Neural cell (in vitro differentiated cells): Measurements from ENCODE around the gene FGD3. TPM values are rescaled to one million over a fixed set of nuclear protein-coding genes. Genes with fewer than 3 reads are reported as not detected.

Source experiments
- H2AFZ ChIP-seq: fragments of 200-600, 300-800 bp; sonication (generic), shearing (Covaris generic); 2 replicates; pipeline ENCODE4 v1.6.0; 2014; ENCODE audit warnings: low read depth, mild to moderate bottlenecking, antibody characterized with exemption, low read length, moderate library complexity
- H3F3A ChIP-seq: fragments of 200-600 bp; shearing (Covaris generic); 2 replicates; pipeline ENCODE4 v1.6.1; 2016; ENCODE audit warnings: mild to moderate bottlenecking, moderate library complexity, mixed read lengths, antibody characterized with exemption, low read length; ENCODE audit not compliant: insufficient read depth, poor library complexity, severe bottlenecking
- H3K27ac ChIP-seq: fragments of 200-600, 300-800 bp; sonication (generic), shearing (Covaris generic); 2 replicates; pipeline ENCODE4 v1.5.1; 2014; ENCODE audit warnings: mild to moderate bottlenecking, low read length, moderate library complexity
- H3K27me3 ChIP-seq: fragments of 300-800, 200-600 bp; sonication (generic), shearing (Covaris generic); 2 replicates; pipeline ENCODE4 v1.6.0; 2014; ENCODE audit warnings: mild to moderate bottlenecking, low read depth, low read length, moderate library complexity; ENCODE audit not compliant: insufficient read depth
- H3K36me3 ChIP-seq: fragments of 300-800, 200-600 bp; sonication (generic), shearing (Covaris generic); 2 replicates; pipeline ENCODE4 v1.5.1; 2014; ENCODE audit warnings: mild to moderate bottlenecking, antibody characterized with exemption, low read length, moderate library complexity; ENCODE audit not compliant: insufficient read depth
- H3K4me2 ChIP-seq: fragments of 300-800, 200-600 bp; sonication (generic), shearing (Covaris generic); 2 replicates; pipeline ENCODE4 v1.6.0; 2014; ENCODE audit warnings: mild to moderate bottlenecking, low read length
- H3K4me3 ChIP-seq: fragments of 300-800, 200-600 bp; sonication (generic), shearing (Covaris generic); 2 replicates; pipeline ENCODE4 v1.5.1; 2014; ENCODE audit warnings: mild to moderate bottlenecking, low read length, moderate library complexity
- H3K79me2 ChIP-seq: fragments of 200-600 bp; shearing (Covaris generic); replicated peaks from 2 replicates; pipeline ENCODE4 v1.6.0; 2014; ENCODE audit warnings: mild to moderate bottlenecking, low read length, moderate library complexity; ENCODE audit not compliant: insufficient read depth
- H3K9ac ChIP-seq: fragments of 300-800, 200-600 bp; sonication (generic), shearing (Covaris generic); 2 replicates; pipeline ENCODE4 v1.6.1; 2016; ENCODE audit warnings: mild to moderate bottlenecking, low read length, mixed read lengths
- H3K9me2 ChIP-seq: fragments of 200-600 bp; shearing (Covaris generic); 2 replicates; pipeline ENCODE4 v1.6.1; 2016; ENCODE audit warnings: mild to moderate bottlenecking, low read length, mixed read lengths; ENCODE audit not compliant: insufficient read depth
- H3K9me3 ChIP-seq: fragments of 200-600, 300-800 bp; sonication (generic), shearing (Covaris generic); 2 replicates; pipeline ENCODE4 v1.6.1; 2016; ENCODE audit warnings: mild to moderate bottlenecking, mixed run types, low read length, moderate library complexity, mixed read lengths
- H4K20me1 ChIP-seq: fragments of 200-600 bp; shearing (Covaris generic); 2 replicates; pipeline ENCODE4 v1.6.1; 2016; ENCODE audit warnings: mild to moderate bottlenecking, mixed run types; ENCODE audit not compliant: insufficient read depth
- CTCF ChIP-seq: fragments of 450-650 bp; IDR thresholded peaks from 2 replicates; pipeline ENCODE4 v1.5.1; 2014; ENCODE audit warnings: antibody characterized with exemption, mild to moderate bottlenecking, moderate library complexity; ENCODE audit not compliant: poor library complexity, severe bottlenecking
- EP300 ChIP-seq: fragments of 450-650 bp; conservative IDR thresholded peaks from 2 replicates; pipeline ENCODE4 v1.6.1; 2014; ENCODE audit warnings: antibody characterized with exemption, mild to moderate bottlenecking, moderate library complexity; ENCODE audit not compliant: poor library complexity, severe bottlenecking
- EZH2 ChIP-seq: fragments of 200-600, 300-800 bp; shearing (Covaris generic), sonication (generic); IDR thresholded peaks from 2 replicates; pipeline ENCODE4 v1.6.1; 2014; ENCODE audit warnings: antibody characterized with exemption, low read length, borderline replicate concordance, mild to moderate bottlenecking; ENCODE audit not compliant: insufficient read depth, poor library complexity, severe bottlenecking
- MXI1 ChIP-seq: fragments of 450-650 bp; conservative IDR thresholded peaks from 2 replicates; pipeline ENCODE4 v1.6.1; 2014; ENCODE audit warnings: antibody characterized with exemption, mild to moderate bottlenecking; ENCODE audit not compliant: poor library complexity, severe bottlenecking
- POLR2AphosphoS5 ChIP-seq: IDR thresholded peaks from 2 replicates; pipeline ENCODE4 v1.6.1; 2012
- RAD21 ChIP-seq: fragments of 450-650 bp; conservative IDR thresholded peaks from 2 replicates; pipeline ENCODE4 v1.6.1; 2014; ENCODE audit warnings: antibody characterized with exemption, mild to moderate bottlenecking, moderate library complexity
- REST ChIP-seq: IDR thresholded peaks from 2 replicates; pipeline ENCODE4 v1.6.1; 2012; ENCODE audit warnings: borderline replicate concordance
- SMC3 ChIP-seq: fragments of 450-650 bp; conservative IDR thresholded peaks from 2 replicates; pipeline ENCODE4 v1.6.1; 2014; ENCODE audit warnings: antibody characterized with exemption, mild to moderate bottlenecking, moderate library complexity; ENCODE audit not compliant: poor library complexity
- TAF1 ChIP-seq: IDR thresholded peaks from 2 replicates; pipeline ENCODE4 v1.6.1; 2012; ENCODE audit warnings: low read depth
- polyA plus RNA-seq: library from polyadenylated mRNA; depleted of rRNA; stranded (reverse); fragments of >200 nt; gene quantifications from 2 replicates; pipeline ENCODE4 v1.2.3, GENCODE V29; 2014

FGD3 gene
- polyA plus RNA-seq, 1 donor from 2014 or later = 8.3 TPM

- Histone ChIP-seq H3K27ac (no peak overlapping the region), H3F3A (no peaks in the 10 kb centered on the region), H2AFZ (no peak overlapping the region), H4K20me1 (no peaks in the 10 kb centered on the region), H3K27me3 (no peaks in the 10 kb centered on the region), H3K79me2 (no peaks in the 10 kb centered on the region), H3K9me2 (no peaks in the 10 kb centered on the region), H3K9me3 (no peaks in the 10 kb centered on the region), H3K9ac (no peak overlapping the region), H3K4me2 (no peak overlapping the region), H3K4me3 (no peak overlapping the region), H3K36me3 (no peaks in the 10 kb centered on the region)
- no peak for TF ChIP-seq REST
- TF ChIP-seq CTCF = no peak
- no peak for TF ChIP-seq EP300
- no peak for TF ChIP-seq EZH2
- no peak for TF ChIP-seq MXI1
- TF ChIP-seq POLR2AphosphoS5 = no peak
- no peak for TF ChIP-seq RAD21
- no peak for TF ChIP-seq TAF1
- no peak for TF ChIP-seq SMC3
Observed at GRCh38 chr9:93051680-93052089, 104.4 kb downstream of the FGD3 start.

GRCh38 chr9:93052791-93053540, 105.6 kb downstream of the FGD3 start:
- Histone ChIP-seq H3K36me3 (no peaks in the 10 kb centered on the region), H3K9ac (no peak overlapping the region), H3K9me3 (no peaks in the 10 kb centered on the region), H2AFZ (no peak overlapping the region), H3F3A (no peaks in the 10 kb centered on the region), H3K27me3 (no peaks in the 10 kb centered on the region), H3K79me2 (no peaks in the 10 kb centered on the region), H3K4me3 (no peak overlapping the region), H4K20me1 (no peaks in the 10 kb centered on the region), H3K4me2 (no peak overlapping the region), H3K27ac (no peak overlapping the region), H3K9me2 (no peaks in the 10 kb centered on the region)
- no peak for TF ChIP-seq REST
- no peak for TF ChIP-seq POLR2AphosphoS5
- TF ChIP-seq CTCF = no peak
- TF ChIP-seq RAD21 = no peak
- TF ChIP-seq EZH2 = no peak
- no peak for TF ChIP-seq EP300
- no peak for TF ChIP-seq MXI1
- no peak for TF ChIP-seq SMC3
- TF ChIP-seq TAF1 = no peak
